NCI-H1436 treated with DMSO at 0.1 percent for 48 hours (cell line): Measurements from ENCODE around the gene CHEK2.
"Not testable (repeated sequence)": the region's sequence is repeated elsewhere in the genome, so short reads cannot be mapped to it uniquely, and the experiment has no call there.

Source experiments
- DNase-seq: peaks from one replicate; lab custom pipeline; 2025; lab: John Stamatoyannopoulos, UW

CHEK2 gene

DNA sequence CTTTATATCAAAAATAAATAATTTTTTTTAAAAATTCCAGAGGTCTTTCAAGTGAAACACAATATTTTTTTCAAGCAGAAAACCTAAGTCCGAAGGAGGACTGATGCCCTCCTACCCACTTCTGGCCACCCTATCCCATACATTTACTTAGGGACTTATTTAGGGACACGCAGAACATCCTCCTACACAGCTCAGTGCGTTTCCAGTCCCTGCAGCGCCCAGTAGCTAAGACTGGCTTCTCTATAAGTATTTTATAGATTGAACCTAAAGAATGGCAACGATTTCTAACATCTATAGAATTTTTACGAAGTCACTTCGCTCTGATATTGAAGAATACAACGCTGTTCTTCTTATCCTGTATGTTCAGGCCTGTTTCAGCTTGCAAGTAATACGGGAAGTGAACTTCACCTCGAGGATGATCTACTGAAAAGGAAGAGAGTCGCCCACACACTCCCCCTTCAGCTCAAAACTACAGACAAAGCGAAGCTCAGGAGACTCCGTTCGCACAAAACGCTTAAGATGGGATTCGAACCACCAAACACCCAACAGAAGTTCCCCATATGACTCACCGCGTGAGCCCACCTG is 328 bp downstream of the CHEK2 start:
- DNase-seq, result no peak

DNA sequence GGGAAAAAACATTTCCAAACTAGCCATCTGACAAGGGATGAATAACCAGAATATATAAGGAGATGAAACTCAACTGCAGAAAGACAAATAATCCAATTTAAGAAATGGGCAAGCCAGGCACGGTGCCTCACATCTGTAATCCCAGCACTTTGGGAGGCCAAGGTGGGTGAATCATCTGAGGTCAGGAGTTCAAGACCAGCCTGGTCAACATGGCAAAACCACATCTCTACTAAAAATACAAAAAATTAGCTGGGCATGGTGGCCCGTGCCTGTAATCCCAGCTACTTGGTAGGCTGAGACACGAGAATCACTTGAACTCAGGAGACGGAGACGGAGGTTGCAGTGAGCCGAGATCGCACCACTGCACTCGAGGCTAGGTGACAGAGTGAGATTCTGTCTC is 2.7 kb downstream of the CHEK2 start:
- not testable (repeated sequence) for DNase-seq

DNA sequence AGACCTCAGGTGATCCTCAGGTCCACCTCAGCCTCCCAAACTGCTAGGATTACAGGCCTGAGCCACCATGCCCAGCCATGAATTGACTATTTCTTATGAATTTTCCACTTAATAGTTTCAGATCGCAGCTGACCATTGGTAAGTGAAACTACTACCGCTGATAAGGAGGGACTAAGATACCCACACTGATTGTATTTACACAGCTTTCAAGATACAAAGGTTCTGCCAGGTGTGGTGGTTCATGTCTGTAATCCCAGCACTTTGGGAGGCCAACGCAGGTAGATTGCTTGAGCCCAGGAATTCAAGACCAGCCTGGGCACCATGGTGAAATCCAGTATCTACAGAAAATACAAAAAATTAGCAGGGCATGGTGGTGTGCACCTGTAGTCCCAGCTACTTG is 3.9 kb downstream of the CHEK2 start:
- DNase-seq, result no peak

DNA sequence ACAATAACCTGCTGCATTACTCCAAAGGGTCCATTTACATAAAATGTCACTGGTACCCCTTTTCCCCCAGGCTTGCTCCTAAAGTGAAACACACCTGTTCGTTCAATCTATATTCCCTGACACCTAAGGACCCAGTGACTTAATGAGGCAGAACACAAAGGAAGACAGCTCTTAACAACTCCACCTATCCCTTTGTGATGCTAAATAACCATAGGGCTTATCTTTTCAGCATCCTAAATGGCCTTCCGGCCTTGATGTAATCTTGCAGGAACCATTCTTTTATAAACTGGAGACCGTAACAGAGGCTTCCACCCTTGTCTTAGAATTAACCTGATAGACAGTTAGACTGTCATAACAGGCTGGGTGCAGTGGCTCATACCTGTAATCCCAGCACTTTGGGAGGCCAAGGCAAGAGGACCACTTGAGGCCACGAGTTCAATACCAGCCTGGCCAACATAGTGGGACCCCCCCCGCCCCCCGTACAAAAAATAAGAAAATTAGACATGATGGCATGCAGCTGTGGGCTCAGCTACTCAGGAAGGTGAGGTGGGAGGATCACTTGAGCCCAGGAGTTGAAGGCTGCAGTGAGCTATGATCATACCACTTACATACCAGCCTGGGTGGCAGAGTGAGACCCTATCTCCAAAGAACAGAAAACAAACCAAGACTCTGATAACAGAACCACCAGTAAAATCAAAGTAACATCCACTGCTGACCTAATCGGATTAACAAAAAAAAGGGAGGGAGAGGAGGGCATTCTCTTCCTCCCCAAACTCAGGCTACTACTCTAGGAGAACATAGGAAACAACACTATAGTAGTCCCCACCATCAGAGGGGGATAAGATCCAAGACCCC is 5.1 kb downstream of the CHEK2 start:
- peak; percentile 50 for DNase-seq

DNA sequence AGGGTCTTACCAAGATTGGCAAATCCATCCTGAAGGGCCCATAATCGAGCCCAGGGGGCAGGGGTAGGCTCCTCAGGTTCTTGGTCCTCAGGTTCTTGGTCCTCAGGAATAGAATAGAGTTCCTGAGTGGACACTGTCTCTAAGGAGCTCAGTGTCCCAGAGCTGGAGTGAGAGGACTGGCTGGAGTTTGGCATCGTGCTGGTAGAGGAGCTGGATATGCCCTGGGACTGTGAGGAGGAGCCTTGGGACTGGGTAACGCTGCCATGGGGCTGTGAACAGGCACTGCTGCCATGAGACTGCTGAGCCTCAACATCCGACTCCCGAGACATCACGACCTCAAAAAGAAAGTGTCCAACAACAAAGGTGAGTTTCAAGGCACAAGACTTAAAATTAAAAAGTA is 7.2 kb downstream of the CHEK2 start:
- DNase-seq, result no peak

DNA sequence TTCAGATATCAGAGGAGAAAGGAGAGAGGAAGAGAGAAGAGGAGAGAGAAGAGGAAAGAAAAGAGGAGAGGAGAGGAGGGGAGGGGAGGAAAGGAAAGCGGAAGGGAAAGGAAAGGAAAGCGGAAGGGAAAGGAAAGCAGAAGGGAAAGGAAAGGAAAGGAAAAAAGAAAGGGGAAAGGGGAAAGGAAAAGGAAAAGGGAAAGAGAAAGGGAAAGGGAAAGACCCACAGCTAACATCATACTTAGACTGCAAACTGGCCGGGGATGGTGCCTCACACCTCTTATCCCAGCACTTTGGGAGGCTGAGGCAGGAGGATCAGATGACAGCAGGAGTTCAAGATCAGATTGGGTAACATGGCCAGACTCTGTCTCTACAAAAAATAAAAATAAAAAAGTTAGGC is 11.4 kb downstream of the CHEK2 start:
- no peak for DNase-seq

DNA sequence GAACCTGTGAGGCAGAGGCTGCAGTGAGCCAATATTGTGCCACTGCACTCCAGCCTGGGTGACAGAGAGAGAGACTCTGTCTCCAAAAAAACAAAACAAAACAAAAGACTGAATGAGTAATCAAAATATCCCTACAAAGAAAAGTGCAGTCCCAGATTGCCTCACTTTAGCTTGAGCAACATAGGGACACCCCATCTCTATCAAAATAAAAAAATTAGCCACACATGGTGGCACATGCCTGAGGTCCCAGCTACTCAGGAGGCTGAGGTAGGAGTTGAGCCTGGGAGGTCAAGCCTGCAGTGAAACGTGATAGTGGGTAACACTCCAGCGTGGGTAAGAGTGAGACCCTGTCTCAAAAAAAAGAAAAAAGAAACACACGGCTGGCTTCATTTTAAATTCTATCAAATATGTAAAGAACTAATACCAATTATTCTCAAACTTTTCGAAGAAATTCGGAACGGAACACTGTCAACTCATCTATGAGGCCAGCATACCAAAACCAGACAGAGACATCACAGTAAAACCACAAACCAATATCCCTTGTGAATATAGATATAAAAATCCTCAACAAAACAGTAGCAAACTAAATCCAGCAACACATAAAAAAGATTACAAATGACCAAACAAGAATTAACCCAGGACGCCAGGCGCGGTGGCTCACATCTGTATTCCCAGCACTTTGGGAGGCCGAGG is 12.9 kb downstream of the CHEK2 start:
- no peak for DNase-seq

DNA sequence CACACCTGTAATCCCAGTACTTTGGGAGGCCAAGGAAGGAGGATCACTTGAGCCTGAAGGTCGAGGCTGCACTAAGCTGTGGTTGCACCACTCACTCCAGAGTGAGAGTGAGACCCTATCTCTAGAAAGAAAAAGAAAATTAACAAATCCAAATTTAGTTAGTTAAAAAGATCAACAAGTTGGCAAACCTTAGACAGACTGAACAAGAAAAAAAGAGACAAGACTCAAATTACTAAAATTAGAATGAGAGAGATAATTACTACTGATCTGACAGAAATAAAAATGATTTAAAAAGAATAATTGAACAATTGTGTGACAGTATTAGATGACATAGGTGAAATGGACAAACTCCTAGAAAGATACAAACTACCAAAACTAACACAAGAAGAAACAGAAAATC is 13.6 kb downstream of the CHEK2 start:
- no peak for DNase-seq

DNA sequence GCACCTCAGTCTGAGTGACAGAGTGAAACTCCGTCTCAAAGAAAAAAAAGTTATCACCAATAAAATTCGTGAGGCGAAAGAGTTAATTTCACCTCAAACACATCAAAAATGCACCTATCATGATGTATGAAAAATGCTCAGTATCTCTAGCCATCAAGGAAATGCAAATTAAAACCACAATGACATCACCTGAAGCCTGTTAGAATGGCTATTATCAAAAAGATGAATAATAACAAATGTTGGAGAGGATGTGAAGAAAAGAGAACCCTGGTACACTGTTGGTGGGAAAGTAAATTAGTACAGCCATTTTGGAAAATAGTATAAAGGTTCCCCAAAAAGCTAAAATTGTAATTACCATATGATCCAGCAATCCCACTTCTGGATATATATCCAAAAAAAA is 23.6 kb downstream of the CHEK2 start:
- no peak for DNase-seq

DNA sequence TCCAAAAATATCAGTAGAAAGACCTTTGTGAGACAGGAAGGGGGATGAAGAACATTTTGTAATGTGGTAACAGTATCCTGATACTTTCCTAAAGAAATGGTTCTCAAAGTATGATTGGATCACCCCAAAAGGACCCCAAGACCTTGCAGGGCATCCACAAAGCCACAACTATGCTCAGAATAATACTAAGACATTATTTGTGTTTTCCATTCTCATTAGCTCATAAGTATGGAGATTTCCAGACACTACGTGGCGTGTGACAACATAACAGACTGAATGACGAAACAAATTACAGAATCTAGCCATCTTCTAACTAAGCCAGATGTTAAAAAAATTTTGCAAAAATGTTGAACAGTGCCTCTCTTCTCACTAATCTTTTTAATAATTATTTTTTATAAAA is 24.9 kb downstream of the CHEK2 start:
- no peak for DNase-seq

DNA sequence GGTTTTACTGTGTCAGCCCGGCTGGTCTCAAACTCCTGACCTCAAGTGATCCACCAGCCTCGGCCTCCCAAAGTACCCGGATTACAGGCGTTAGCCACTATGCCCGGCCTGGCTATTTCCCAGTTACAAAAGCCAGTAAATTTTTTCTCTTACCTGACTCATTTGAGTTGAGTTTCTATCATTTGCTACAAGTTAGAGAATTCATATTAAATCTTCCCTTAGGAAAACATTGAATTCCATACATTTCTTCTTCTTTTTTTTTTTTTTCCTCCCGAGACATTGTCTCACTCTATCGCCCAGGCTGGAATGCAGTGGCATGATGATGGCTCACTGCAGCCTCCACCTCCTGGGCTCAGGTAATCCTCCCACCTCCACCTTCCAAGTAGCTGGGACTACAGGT is 26.0 kb downstream of the CHEK2 start:
- DNase-seq, result no peak

DNA sequence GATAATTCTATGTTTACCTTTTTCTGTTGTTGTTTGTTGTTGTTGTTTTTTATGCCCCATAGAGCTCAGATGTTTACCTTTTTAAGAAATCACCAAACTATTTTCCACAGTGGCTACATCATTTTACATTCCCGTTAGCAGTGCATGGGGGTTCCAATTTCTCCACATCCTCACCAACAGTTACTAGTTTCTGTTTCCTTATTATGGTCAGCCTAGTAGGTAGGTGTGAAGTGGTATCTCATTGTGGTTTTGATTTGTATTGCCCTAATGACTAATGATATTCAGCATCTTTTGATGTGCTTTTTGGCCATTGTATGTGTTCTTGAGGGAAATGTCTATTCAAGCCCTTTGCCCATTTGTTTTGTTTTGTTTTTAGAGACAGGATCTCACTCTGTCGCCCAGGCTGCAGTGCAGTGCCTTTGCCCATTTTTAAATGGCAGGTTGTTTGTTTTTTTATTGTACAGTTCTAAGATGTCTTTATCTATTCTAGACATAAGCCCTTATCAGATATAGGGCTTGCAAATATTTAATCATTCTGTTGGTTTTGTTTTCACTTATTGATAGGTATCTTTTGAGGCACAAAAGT is 27.5 kb downstream of the CHEK2 start:
- DNase-seq, result no peak

DNA sequence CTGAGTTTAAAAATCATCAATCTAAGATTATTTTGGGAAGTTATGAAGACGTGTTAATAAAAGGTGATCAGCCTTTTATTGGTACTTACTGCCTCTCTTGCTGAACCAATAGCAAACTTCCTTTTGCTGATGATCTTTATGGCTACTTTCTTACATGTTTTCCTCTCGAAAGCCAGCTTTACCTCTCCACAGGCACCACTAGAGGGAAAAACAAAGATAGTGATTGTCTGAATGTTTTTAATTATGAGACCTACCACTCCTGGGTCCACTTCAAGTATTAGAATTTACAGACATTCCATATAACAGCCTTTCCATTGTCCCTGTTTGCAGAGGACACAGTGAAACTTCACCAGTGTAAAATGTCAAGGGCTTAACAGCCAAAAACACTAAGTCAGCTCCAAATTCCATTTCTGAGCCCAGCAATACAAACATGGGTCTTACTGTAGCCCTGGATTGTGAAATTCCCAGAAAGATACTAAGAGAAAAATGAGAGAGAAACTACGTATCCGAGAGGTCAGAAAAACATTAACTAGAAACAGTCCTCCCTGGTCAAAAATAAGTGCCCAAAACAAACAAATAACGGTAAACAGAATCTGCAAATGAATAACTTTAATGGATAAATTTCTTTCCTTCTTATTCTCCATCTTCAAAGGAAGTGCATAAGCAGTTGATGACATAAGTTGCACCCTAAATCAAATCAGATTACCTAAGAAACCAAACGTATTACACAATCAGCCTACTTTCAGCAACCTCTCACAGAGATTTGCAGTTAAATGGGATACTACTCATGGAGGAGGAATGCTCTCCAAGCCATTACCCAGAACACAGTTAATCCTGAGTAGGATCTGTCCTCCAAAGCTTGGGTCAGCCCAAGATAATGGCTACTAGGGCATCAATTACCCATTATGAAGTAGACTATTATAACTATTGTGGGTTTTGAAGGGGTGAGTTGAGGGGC is 29.5 kb downstream of the CHEK2 start:
- DNase-seq, result no peak

DNA sequence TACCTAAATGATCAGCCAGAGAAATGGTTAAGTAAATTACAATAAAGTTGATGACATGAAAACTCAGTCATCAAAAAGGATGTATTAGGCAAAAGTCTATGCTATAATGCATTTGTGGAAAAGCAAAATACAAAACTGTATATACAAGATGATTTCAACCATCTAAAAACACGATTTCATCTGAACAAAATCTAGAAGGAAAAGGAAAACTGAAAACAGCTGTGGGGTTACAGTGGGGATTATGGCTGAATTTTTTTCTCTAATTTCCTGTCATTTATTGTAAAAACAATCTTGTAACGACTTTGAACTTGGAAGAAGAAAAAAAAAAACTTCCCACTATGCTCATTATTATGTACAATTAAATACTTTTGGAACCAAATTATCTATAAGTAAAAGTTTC is 30.3 kb downstream of the CHEK2 start:
- DNase-seq, result no peak

DNA sequence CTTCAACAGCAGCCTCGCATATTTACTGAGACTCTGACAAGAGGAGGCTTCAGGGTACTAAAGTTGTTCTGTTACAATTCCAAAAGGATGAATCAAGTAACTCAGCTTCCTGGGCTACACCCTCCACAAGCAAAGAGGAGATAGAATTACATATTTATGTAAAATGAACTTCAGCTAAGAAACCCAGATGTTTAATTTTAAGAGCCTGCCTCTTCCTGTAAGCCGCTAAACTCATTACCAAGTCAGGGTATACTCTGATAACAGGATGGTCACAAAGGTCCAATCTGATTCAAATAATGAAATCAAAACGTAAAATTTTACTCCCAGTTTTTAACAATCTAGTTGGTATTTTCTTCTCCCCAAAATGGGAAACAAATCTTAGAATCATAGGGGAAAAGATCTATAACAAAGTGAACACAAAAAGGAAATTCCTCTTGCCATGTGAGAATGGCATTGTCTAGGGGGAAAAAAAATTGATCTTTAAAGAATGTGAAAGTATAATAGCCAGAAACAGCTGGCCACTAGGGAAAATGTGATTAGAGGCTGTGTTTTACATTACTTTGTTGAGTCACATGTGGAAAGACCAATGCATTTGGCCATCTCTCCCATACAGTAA is 30.9 kb downstream of the CHEK2 start:
- DNase-seq, result no peak

DNA sequence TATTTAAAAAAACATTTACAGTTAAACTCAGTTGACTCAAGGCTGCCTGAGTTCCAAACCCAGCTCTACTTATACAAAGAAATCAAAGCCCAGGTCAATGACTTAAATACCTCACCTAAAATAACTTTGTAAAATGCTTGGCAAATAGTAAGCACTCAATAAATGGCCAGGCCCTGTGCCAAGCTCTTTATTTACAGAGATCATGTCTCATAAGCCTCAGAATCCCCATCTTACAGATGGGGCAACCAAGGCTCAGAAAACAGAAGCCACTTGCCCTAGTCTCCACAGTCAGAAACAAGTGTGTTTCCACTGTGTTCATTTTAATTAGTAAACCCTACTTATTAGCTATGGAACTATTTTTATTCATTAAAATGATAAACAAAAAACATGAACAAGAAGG is 31.5 kb downstream of the CHEK2 start:
- no peak for DNase-seq

DNA sequence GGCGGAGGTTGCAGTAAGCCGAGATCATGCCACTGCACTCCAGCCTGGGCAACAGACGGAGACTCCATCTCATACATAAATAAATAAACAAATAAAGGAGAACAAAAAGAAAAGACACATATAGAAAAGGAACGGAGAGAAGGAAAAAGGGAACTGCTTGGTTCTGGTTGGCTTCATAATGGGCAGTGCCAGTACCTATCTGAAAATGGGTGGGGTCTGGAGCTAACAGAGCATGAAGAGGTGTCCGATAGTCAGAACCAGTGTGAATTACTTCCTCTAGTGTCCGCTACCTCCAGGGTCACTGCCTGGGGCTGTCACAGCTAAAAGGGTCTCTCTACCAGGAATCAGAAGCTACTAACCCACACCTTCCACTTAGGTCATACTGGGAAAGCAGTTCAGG is 34.8 kb downstream of the CHEK2 start:
- DNase-seq, result no peak

DNA sequence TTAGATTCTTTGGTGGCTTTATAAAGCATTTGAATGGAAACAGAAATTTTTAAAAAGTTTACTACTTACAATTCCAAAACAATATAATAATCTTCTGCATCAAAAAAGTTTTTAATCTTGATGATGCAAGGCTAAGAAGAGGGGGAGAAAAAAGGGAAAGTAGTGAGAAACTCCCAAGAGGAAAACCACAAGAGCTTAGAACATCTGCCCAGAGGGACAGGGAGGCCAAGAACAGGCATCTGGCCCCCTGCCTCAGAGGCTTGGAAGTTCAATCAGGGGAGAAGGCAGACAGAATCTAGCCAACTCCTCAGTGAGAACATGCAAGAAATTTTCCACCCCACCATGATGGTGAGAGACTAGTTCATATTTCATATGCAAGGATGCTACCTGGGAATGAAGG is 38.2 kb downstream of the CHEK2 start:
- DNase-seq, result no peak

DNA sequence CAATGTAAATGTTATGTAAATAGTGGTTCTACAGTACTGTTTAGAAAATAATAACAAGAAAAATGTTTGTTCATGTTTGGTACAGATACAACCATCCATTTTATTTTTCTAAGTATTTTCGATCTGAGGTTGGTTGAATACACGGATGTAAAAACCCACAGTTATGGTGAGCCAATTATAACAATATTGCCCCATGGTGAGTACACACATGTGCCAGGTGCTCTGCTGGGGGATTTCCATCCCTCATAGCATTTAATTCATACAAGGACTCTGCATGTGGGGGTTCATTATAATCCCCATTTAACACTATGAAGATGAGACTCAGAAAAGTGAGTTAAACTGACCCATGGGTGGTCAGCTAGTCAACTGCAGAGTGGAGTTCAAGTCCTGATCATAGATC is 38.7 kb downstream of the CHEK2 start:
- no peak for DNase-seq

DNA sequence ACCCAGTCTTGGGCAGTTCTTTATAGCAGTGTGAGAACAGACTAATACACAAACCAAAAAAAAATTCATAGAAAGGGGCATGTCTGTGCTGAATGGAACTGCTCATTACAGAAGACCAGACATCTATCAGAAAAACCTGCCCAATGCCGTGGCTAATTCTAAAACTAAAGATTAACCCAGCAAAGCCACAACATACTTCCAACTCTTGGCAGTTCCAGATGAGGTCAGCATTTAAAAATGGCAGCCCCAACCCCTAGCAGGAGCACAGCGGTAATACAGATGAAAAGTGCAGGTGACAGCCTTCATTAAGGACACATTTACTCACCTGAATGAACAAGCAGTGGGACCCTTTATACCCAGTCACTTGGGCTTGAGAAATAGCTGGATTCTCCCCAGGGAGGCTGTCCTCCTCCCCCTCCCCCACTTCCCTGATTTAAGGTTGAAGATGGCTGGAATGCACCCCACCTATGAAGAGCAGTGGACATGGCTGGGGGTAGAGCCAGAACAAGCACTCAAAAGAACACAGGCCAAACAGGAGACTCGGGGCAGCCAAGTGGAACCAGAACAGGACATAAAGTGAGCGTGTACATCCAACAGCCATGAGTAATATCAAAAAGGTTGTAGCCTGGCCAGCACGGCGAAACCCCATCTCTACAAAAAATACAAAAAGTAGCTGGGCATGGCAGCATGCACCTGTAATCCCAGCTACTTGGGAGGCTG is 48.4 kb downstream of the CHEK2 start:
- not testable (repeated sequence) for DNase-seq

DNA sequence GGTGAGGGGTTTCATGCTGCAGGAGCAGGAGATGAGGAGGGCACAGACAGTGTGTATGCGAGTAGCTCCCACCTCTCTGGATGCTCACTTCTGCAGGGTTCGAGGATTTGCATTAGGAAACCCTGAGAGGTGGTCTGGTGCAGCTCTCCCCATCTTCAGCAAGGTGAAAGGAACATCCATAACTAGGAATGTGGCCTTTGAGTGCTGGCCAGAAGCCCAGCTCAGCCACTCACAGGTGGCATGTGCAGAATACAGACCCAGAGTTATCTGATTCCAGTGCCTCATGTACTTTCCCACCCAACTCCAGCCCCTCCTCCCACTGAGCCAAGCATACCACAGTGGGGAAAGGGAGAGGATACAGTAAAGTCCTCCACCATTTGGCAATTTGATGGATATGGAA is 51.8 kb downstream of the CHEK2 start:
- not testable (repeated sequence) for DNase-seq
